H9 (cell line): ENCODE measurements around the gene PARM1. TPM values are rescaled to one million over a fixed set of nuclear protein-coding genes. Genes with fewer than 3 reads are reported as not detected.

Source experiments
- DNase-seq: peaks from one replicate; pipeline ENCODE4 v3.0.0-alpha.2; 2017
- H2AFZ ChIP-seq: one replicate; pipeline ENCODE4 v1.6.1; 2013; ENCODE audit warnings: mild to moderate bottlenecking, low read length, control low read depth, moderate library complexity
- H2AK5ac ChIP-seq: 2 replicates; pipeline ENCODE4 v1.6.1; 2013; ENCODE audit warnings: low read length, control low read depth, mixed read lengths; ENCODE audit not compliant: insufficient read length
- H2BK120ac ChIP-seq: one replicate; pipeline ENCODE4 v1.6.1; 2013; ENCODE audit warnings: low read depth, mild to moderate bottlenecking, low read length, control low read depth, inconsistent platforms; ENCODE audit not compliant: poor library complexity, severe bottlenecking
- H2BK12ac ChIP-seq: 2 replicates; pipeline ENCODE4 v1.6.1; 2013; ENCODE audit warnings: low read length, control low read depth, mixed read lengths, low read depth; ENCODE audit not compliant: insufficient read length
- H2BK15ac ChIP-seq: 2 replicates; pipeline ENCODE4 v1.6.1; 2013; ENCODE audit warnings: low read depth, low read length, control low read depth
- H2BK20ac ChIP-seq: one replicate; pipeline ENCODE4 v1.6.1; 2013; ENCODE audit warnings: low read depth, mild to moderate bottlenecking, low read length, control low read depth, inconsistent platforms; ENCODE audit not compliant: poor library complexity, severe bottlenecking
- H2BK5ac ChIP-seq: 2 replicates; pipeline ENCODE4 v1.6.1; 2013; ENCODE audit warnings: low read length, control low read depth, mixed read lengths; ENCODE audit not compliant: insufficient read length
- H3K14ac ChIP-seq: 2 replicates; pipeline ENCODE4 v1.6.1; 2013; ENCODE audit warnings: low read length, control low read depth; ENCODE audit not compliant: insufficient read depth
- H3K18ac ChIP-seq: 2 replicates; pipeline ENCODE4 v1.6.1; 2013; ENCODE audit warnings: low read depth, mild to moderate bottlenecking, mixed read lengths, low read length, control low read depth; ENCODE audit not compliant: insufficient read length
- H3K23ac ChIP-seq: 2 replicates; pipeline ENCODE4 v1.6.1; 2013; ENCODE audit warnings: low read length, control low read depth, mixed read lengths, low read depth; ENCODE audit not compliant: insufficient read length
- H3K23me2 ChIP-seq: 2 replicates; pipeline ENCODE4 v1.6.1; 2013; ENCODE audit warnings: low read depth, mild to moderate bottlenecking, mixed read lengths, low read length, control low read depth; ENCODE audit not compliant: insufficient read length, poor library complexity, severe bottlenecking
- H3K27ac ChIP-seq: 2 replicates; pipeline ENCODE4 v1.5.1; 2013; ENCODE audit warnings: low read length, control low read depth, mixed read lengths, low read depth; ENCODE audit not compliant: insufficient read length
- H3K27me3 ChIP-seq: 2 replicates; pipeline ENCODE4 v1.6.1; 2013; ENCODE audit warnings: low read length, control low read depth, inconsistent platforms; ENCODE audit not compliant: insufficient read depth
- H3K4ac ChIP-seq: 2 replicates; pipeline ENCODE4 v1.6.1; 2013; ENCODE audit warnings: low read depth, mild to moderate bottlenecking, control low read depth, inconsistent platforms, low read length, moderate library complexity
- H3K4me1 ChIP-seq: 2 replicates; pipeline ENCODE4 v1.6.1; 2013; ENCODE audit warnings: low read length, control low read depth, inconsistent platforms; ENCODE audit not compliant: insufficient read depth
- H3K4me2 ChIP-seq: 2 replicates; pipeline ENCODE4 v1.6.1; 2013; ENCODE audit warnings: low read length, control low read depth, mixed read lengths; ENCODE audit not compliant: insufficient read length, insufficient read depth
- H3K56ac ChIP-seq: 2 replicates; pipeline ENCODE4 v1.6.1; 2013; ENCODE audit warnings: low read depth, mild to moderate bottlenecking, mixed read lengths, low read length, control low read depth; ENCODE audit not compliant: insufficient read length
- H3K79me1 ChIP-seq: 2 replicates; pipeline ENCODE4 v1.6.1; 2013; ENCODE audit warnings: low read depth, mild to moderate bottlenecking, moderate library complexity, low read length, control low read depth, inconsistent platforms; ENCODE audit not compliant: insufficient read depth, poor library complexity, severe bottlenecking
- H3K79me2 ChIP-seq: 2 replicates; pipeline ENCODE4 v1.6.1; 2013; ENCODE audit warnings: low read length, control low read depth, inconsistent platforms; ENCODE audit not compliant: insufficient read depth
- H3K9ac ChIP-seq: 2 replicates; pipeline ENCODE4 v1.6.1; 2013; ENCODE audit warnings: low read length, control low read depth, mixed read lengths; ENCODE audit not compliant: insufficient read length; ENCODE audit errors: extremely low read depth
- H3K9me3 ChIP-seq: one replicate; pipeline ENCODE4 v1.6.1; 2013; ENCODE audit warnings: low read depth, low read length, inconsistent platforms; ENCODE audit not compliant: control insufficient read depth
- H3T11ph ChIP-seq: one replicate; pipeline ENCODE4 v1.6.1; 2013; ENCODE audit warnings: mild to moderate bottlenecking, low read length, control low read depth, inconsistent platforms
- H4K20me1 ChIP-seq: one replicate; pipeline ENCODE4 v1.6.1; 2013; ENCODE audit not compliant: control insufficient read depth, insufficient read length, insufficient read depth
- H4K5ac ChIP-seq: 2 replicates; pipeline ENCODE4 v1.6.1; 2013; ENCODE audit warnings: low read depth, mild to moderate bottlenecking, mixed read lengths, low read length, control low read depth; ENCODE audit not compliant: insufficient read length
- H4K8ac ChIP-seq: replicated peaks from 2 replicates; pipeline ENCODE4 v1.6.1; 2013; ENCODE audit warnings: low read length, control low read depth, mixed read lengths, low read depth; ENCODE audit not compliant: insufficient read length
- H4K91ac ChIP-seq: 2 replicates; pipeline ENCODE4 v1.6.1; 2013; ENCODE audit warnings: low read depth, mild to moderate bottlenecking, moderate library complexity, mixed read lengths, low read length, control low read depth; ENCODE audit not compliant: insufficient read length
- H3K27ac Mint-ChIP-seq, 3 experiments: 2 replicates in 2 of 3; 3 replicates in 1 of 3; pipeline ENCODE4 v1.8.0; 2020 to 2021; ENCODE audit warnings: mixed read lengths in 3 of 3, mild to moderate bottlenecking in 1 of 3, moderate library complexity in 1 of 3
- H3K27me3 Mint-ChIP-seq: 2 replicates; pipeline ENCODE4 v1.8.0; 2021; ENCODE audit warnings: low read depth, mild to moderate bottlenecking, moderate library complexity, mixed read lengths
- H3K36me3 Mint-ChIP-seq, 3 experiments: 2 replicates in 2 of 3; 3 replicates in 1 of 3; pipeline ENCODE4 v1.8.0; 2020 to 2021; ENCODE audit warnings: low read depth in 3 of 3, mixed read lengths in 3 of 3; ENCODE audit not compliant: insufficient read depth in 1 of 3
- H3K4me1 Mint-ChIP-seq, 2 experiments: 2 replicates each; pipeline ENCODE4 v1.8.0; 2020; ENCODE audit warnings: mixed read lengths in 2 of 2
- H3K4me3 Mint-ChIP-seq, 2 experiments: 2 replicates in 1 of 2; 3 replicates in 1 of 2; pipeline ENCODE4 v1.8.0; 2020 to 2021; ENCODE audit warnings: mild to moderate bottlenecking in 2 of 2, mixed read lengths in 2 of 2, moderate library complexity in 1 of 2
- H3K9me3 Mint-ChIP-seq, 2 experiments: 2 replicates in 1 of 2; 3 replicates in 1 of 2; pipeline ENCODE4 v1.8.0; 2020; ENCODE audit warnings: mild to moderate bottlenecking in 2 of 2, mixed read lengths in 2 of 2, moderate library complexity in 1 of 2
- WGBS: extraction: QIAGEN DNeasy Blood & Tissue Kit; methylation state at CpG from one replicate; pipeline ENCODE4 v1.1.7; 2013; ENCODE audit warnings: missing lambda C conversion rate, low lambda C conversion rate, mixed read lengths; ENCODE audit not compliant: insufficient read length; ENCODE audit errors: extremely low coverage; 5-methylcytosine and 5-hydroxymethylcytosine counted together
- total RNA-seq: library from RNA; stranded (reverse); gene quantifications from 2 replicates; pipeline ENCODE4 v1.2.1, GENCODE V29; 2021
- TF ChIP-seq, protein P1 (sequence below): fragments of 200-600 bp; sonication (generic); conservative IDR thresholded peaks from 3 replicates; pipeline ENCODE4 v1.8.0; 2021; ENCODE audit warnings: antibody characterized with exemption, mild to moderate bottlenecking

The PARM1 gene
- total RNA-seq, 1 experiment from 2014 or later = 2.0 TPM

DNA sequence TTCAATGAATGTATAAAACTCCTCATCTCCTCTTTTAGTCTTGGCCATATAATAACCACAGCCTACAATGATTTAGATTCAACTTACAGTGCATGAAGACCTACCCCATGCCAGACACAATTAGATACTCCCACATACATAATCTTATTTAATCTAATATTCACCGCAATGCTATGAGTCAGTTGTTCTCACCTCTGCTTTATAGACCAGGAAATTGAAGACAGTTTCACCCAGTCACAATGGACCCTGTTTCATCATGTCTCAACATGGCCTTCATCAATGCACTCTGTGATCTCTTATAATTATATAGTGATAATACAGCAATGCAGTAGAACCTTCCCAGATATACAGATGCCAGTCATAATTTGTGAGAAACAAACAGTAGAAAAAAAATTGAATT lies 148.6 kb downstream of the PARM1 start:
- Histone ChIP-seq H2BK20ac (no peak overlapping the region), H3T11ph (no peak overlapping the region), H3K23ac (no peak overlapping the region), H2BK120ac (no peak overlapping the region), H2BK5ac (no peak overlapping the region), H3K27me3 (no peaks in the 10 kb centered on the region), H2BK15ac (no peak overlapping the region), H3K27ac (no peak overlapping the region), H2AK5ac (no peak overlapping the region), H3K56ac (no peak overlapping the region), H3K23me2 (no peaks in the 10 kb centered on the region), H2BK12ac (no peak overlapping the region), H3K9me3 (no peaks in the 10 kb centered on the region), H3K79me1 (no peaks in the 10 kb centered on the region), H2AFZ (no peak overlapping the region), H3K14ac (no peak overlapping the region), H3K79me2 (no peaks in the 10 kb centered on the region), H3K4ac (no peak overlapping the region), H4K8ac (no peak overlapping the region), H3K4me2 (no peak overlapping the region), H3K18ac (no peak overlapping the region), H3K4me1 (no peaks in the 10 kb centered on the region), H4K91ac (no peak overlapping the region), H4K5ac (no peak overlapping the region), H4K20me1 (no peaks in the 10 kb centered on the region), H3K9ac (no peak overlapping the region)
- WGBS = no CpG with 5 or more reads among the region's 1 CpG
- no peaks in the 10 kb centered on the region for H3K4me1 Mint-ChIP-seq
- H3K36me3 Mint-ChIP-seq = peaks cover 11 to 39% (median 39%) of the 10 kb centered on the region in 3 experiments
- no peak overlapping the region for H3K4me3 Mint-ChIP-seq
- no peaks in the 10 kb centered on the region for H3K27me3 Mint-ChIP-seq
- DNase-seq = no peak
- H3K27ac Mint-ChIP-seq = no peak overlapping the region
- TF ChIP-seq, protein P1, sequence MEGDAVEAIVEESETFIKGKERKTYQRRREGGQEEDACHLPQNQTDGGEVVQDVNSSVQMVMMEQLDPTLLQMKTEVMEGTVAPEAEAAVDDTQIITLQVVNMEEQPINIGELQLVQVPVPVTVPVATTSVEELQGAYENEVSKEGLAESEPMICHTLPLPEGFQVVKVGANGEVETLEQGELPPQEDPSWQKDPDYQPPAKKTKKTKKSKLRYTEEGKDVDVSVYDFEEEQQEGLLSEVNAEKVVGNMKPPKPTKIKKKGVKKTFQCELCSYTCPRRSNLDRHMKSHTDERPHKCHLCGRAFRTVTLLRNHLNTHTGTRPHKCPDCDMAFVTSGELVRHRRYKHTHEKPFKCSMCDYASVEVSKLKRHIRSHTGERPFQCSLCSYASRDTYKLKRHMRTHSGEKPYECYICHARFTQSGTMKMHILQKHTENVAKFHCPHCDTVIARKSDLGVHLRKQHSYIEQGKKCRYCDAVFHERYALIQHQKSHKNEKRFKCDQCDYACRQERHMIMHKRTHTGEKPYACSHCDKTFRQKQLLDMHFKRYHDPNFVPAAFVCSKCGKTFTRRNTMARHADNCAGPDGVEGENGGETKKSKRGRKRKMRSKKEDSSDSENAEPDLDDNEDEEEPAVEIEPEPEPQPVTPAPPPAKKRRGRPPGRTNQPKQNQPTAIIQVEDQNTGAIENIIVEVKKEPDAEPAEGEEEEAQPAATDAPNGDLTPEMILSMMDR = no peak
- H3K9me3 Mint-ChIP-seq = peaks cover 5 to 19% of the 10 kb centered on the region in 2 experiments
